ENCODE results near the gene TCF7L1.
"Not testable (repeated sequence)": the region's sequence is repeated elsewhere in the genome, so short reads cannot be mapped to it uniquely, and the experiment has no call there.

TCF7L1 gene

GRCh38 chr2:85340034-85340892 is 207.1 kb downstream of the TCF7L1 start:
- TF ChIP-seq CTCF (IDR thresholded peaks at IDR 0.05; ENCODE audit: low read depth, low read length, poor library complexity, severe bottlenecking) (no peak), EZH2phosphoT487 (IDR thresholded peaks at IDR 0.05; ENCODE audit: borderline replicate concordance, low read length) (no peak)
- H3F3A ChIP-seq (ENCODE audit: control insufficient read depth, insufficient read depth), result no peaks in the 10 kb centered on the region
- H3K27me3 ChIP-seq (ENCODE audit: control insufficient read depth, low read length), result peaks cover 12% of the 10 kb centered on the region; the same call in 1 of the 2 replicates
- H3K79me2 ChIP-seq (ENCODE audit: control insufficient read depth, low read length), result no peaks in the 10 kb centered on the region
- no peaks in the 10 kb centered on the region for H3K9me2 ChIP-seq (replicated peaks; ENCODE audit: control insufficient read depth, low read length)
- no peak overlapping the region for H3K27ac ChIP-seq (ENCODE audit: low read depth, low read length)
- H3K4me1 ChIP-seq (ENCODE audit: control insufficient read depth, low read length), result no peaks in the 10 kb centered on the region
- no peaks in the 10 kb centered on the region for H3K9me3 ChIP-seq (ENCODE audit: control insufficient read depth, insufficient read depth, low read length)
- no peak overlapping the region for H3K4me3 ChIP-seq (ENCODE audit: low read length)
- no peaks in the 10 kb centered on the region for H4K20me1 ChIP-seq (ENCODE audit: control insufficient read depth, insufficient read depth, low read depth, low read length)
- no peak overlapping the region for H3K4me2 ChIP-seq (ENCODE audit: low read length)
- H3K36me3 ChIP-seq (ENCODE audit: control insufficient read depth, low read length), result no peaks in the 10 kb centered on the region; the same call in 1 of the 2 replicates

- TF ChIP-seq CTCF (IDR thresholded peaks at IDR 0.05; ENCODE audit: low read depth, low read length, poor library complexity, severe bottlenecking) (no peak), EZH2phosphoT487 (IDR thresholded peaks at IDR 0.05; ENCODE audit: borderline replicate concordance, low read length) (no peak)
- H4K20me1 ChIP-seq (ENCODE audit: control insufficient read depth, insufficient read depth, low read depth, low read length), result no peaks in the 10 kb centered on the region
- H3K79me2 ChIP-seq (ENCODE audit: control insufficient read depth, low read length), result no peaks in the 10 kb centered on the region
- no peaks in the 10 kb centered on the region for H3F3A ChIP-seq (ENCODE audit: control insufficient read depth, insufficient read depth)
- H3K4me3 ChIP-seq (ENCODE audit: low read length), result no peak overlapping the region
- no peak overlapping the region for H3K27ac ChIP-seq (ENCODE audit: low read depth, low read length)
- no peaks in the 10 kb centered on the region for H3K9me2 ChIP-seq (replicated peaks; ENCODE audit: control insufficient read depth, low read length)
- H3K27me3 ChIP-seq (ENCODE audit: control insufficient read depth, low read length), result peaks cover 12% of the 10 kb centered on the region; the same call in 1 of the 2 replicates
- H3K9me3 ChIP-seq (ENCODE audit: control insufficient read depth, insufficient read depth, low read length), result no peaks in the 10 kb centered on the region
- no peaks in the 10 kb centered on the region for H3K4me1 ChIP-seq (ENCODE audit: control insufficient read depth, low read length)
- H3K36me3 ChIP-seq (ENCODE audit: control insufficient read depth, low read length), result no peaks in the 10 kb centered on the region; the same call in 1 of the 2 replicates
- no peak overlapping the region for H3K4me2 ChIP-seq (ENCODE audit: low read length)
These were observed 208.3 kb downstream of the TCF7L1 start for GRCh38 chr2:85341269-85342029.

GRCh38 chr2:85342156-85342555 is 209.0 kb downstream of the TCF7L1 start:
- Histone ChIP-seq H3K4me3 (ENCODE audit: low read length) (no peak overlapping the region), H3K27ac (ENCODE audit: low read depth, low read length) (no peak overlapping the region), H3K79me2 (ENCODE audit: control insufficient read depth, low read length) (no peaks in the 10 kb centered on the region), H3F3A (ENCODE audit: control insufficient read depth, insufficient read depth) (no peaks in the 10 kb centered on the region), H3K36me3 (ENCODE audit: control insufficient read depth, low read length) (no peaks in the 10 kb centered on the region; the same call in 1 of the 2 replicates), H4K20me1 (ENCODE audit: control insufficient read depth, insufficient read depth, low read depth, low read length) (no peaks in the 10 kb centered on the region), H3K4me1 (ENCODE audit: control insufficient read depth, low read length) (no peaks in the 10 kb centered on the region), H3K4me2 (ENCODE audit: low read length) (no peak overlapping the region), H3K9me2 (replicated peaks; ENCODE audit: control insufficient read depth, low read length) (no peaks in the 10 kb centered on the region), H3K9me3 (ENCODE audit: control insufficient read depth, insufficient read depth, low read length) (no peaks in the 10 kb centered on the region), H3K27me3 (ENCODE audit: control insufficient read depth, low read length) (peaks cover 12% of the 10 kb centered on the region; the same call in 1 of the 2 replicates)
- TF ChIP-seq EZH2phosphoT487 (IDR thresholded peaks at IDR 0.05; ENCODE audit: borderline replicate concordance, low read length), result no peak
- TF ChIP-seq CTCF (IDR thresholded peaks at IDR 0.05; ENCODE audit: low read depth, low read length, poor library complexity, severe bottlenecking), result no peak

GRCh38 chr2:85343207-85343895 is 210.2 kb downstream of the TCF7L1 start:
- H3K4me2 ChIP-seq (ENCODE audit: low read length); H3K79me2 ChIP-seq (ENCODE audit: control insufficient read depth, low read length); H3F3A ChIP-seq (ENCODE audit: control insufficient read depth, insufficient read depth); H3K4me1 ChIP-seq (ENCODE audit: control insufficient read depth, low read length); H3K4me3 ChIP-seq (ENCODE audit: low read length); H3K9me3 ChIP-seq (ENCODE audit: control insufficient read depth, insufficient read depth, low read length); H3K36me3 ChIP-seq (ENCODE audit: control insufficient read depth, low read length); H3K27ac ChIP-seq (ENCODE audit: low read depth, low read length); H4K20me1 ChIP-seq (ENCODE audit: control insufficient read depth, insufficient read depth, low read depth, low read length); H3K27me3 ChIP-seq (ENCODE audit: control insufficient read depth, low read length); H3K9me2 ChIP-seq (replicated peaks; ENCODE audit: control insufficient read depth, low read length): not testable (repeated sequence)
